NCI-H446 treated with DMSO at 0.1 percent for 48 hours (cell line): ENCODE measurements around the gene ELAPOR1.
"Not testable (repeated sequence)": the region's sequence is repeated elsewhere in the genome, so short reads cannot be mapped to it uniquely, and the experiment has no call there.

Experiments used
- DNase-seq: peaks from one replicate; lab custom pipeline; 2025; lab: John Stamatoyannopoulos, UW

Gene ELAPOR1

GRCh38 chr1:109135940-109136339, 22.0 kb downstream of the ELAPOR1 start:
- DNase-seq = no peak

- no peak for DNase-seq
Measured at GRCh38 chr1:109136766-109137165, 22.9 kb downstream of the ELAPOR1 start.

- DNase-seq = no peak
Measured at GRCh38 chr1:109137958-109138357, 24.0 kb downstream of the ELAPOR1 start.

- DNase-seq = no peak
Measured at GRCh38 chr1:109138358-109138757, 24.4 kb downstream of the ELAPOR1 start.

GRCh38 chr1:109140392-109140791, 26.5 kb downstream of the ELAPOR1 start:
- DNase-seq = no peak

- no peak for DNase-seq
Measured at GRCh38 chr1:109142260-109142659, 28.3 kb downstream of the ELAPOR1 start.

- not testable (repeated sequence) for DNase-seq
Measured at GRCh38 chr1:109142725-109143124, 28.8 kb downstream of the ELAPOR1 start.

- no peak for DNase-seq
Measured at GRCh38 chr1:109148987-109149561, 35.2 kb downstream of the ELAPOR1 start.

- DNase-seq = no peak
Measured at GRCh38 chr1:109149874-109150601, 36.1 kb downstream of the ELAPOR1 start.

GRCh38 chr1:109151146-109151990, 37.5 kb downstream of the ELAPOR1 start:
- no peak for DNase-seq

GRCh38 chr1:109152196-109152595, 38.3 kb downstream of the ELAPOR1 start:
- no peak for DNase-seq

- DNase-seq = no peak
Measured at GRCh38 chr1:109156916-109157385, 43.0 kb downstream of the ELAPOR1 start.

- no peak for DNase-seq
Measured at GRCh38 chr1:109158433-109158832, 44.5 kb downstream of the ELAPOR1 start.

GRCh38 chr1:109159326-109159725, 45.4 kb downstream of the ELAPOR1 start:
- DNase-seq = no peak

- DNase-seq = no peak
Measured at GRCh38 chr1:109160071-109160840, 46.3 kb downstream of the ELAPOR1 start.

- no peak for DNase-seq
Measured at GRCh38 chr1:109161858-109162606, 48.1 kb downstream of the ELAPOR1 start.

- no peak for DNase-seq
Measured at GRCh38 chr1:109162626-109163025, 48.7 kb downstream of the ELAPOR1 start.

GRCh38 chr1:109163551-109163950, 49.6 kb downstream of the ELAPOR1 start:
- DNase-seq = no peak
